ENCODE results near the gene NTN1.
A peak's percentile ranks its signal among the peaks of the same experiment; 100 is the strongest.

Gene NTN1

GRCh38 chr17:9232591-9233270 lies 211.4 kb downstream of the NTN1 start:
- H3K36me3 ChIP-seq (ENCODE audit: control insufficient read depth, insufficient read depth, low read length) = no peaks in the 10 kb centered on the region
- H3K4me1 ChIP-seq (ENCODE audit: control insufficient read depth, insufficient read depth, low read length) = no peaks in the 10 kb centered on the region
- no peak overlapping the region for H3K9ac ChIP-seq (ENCODE audit: low read length)
- no peaks in the 10 kb centered on the region for H3K9me3 ChIP-seq (ENCODE audit: control insufficient read depth, low read length)
- H3K27me3 ChIP-seq (ENCODE audit: control insufficient read depth, insufficient read depth, low read length) = peaks cover 5% of the 10 kb centered on the region
- H3K4me3 ChIP-seq (ENCODE audit: low read length) = no peak overlapping the region

- no peaks in the 10 kb centered on the region for H3K36me3 ChIP-seq (ENCODE audit: control insufficient read depth, insufficient read depth, low read length)
- H3K4me1 ChIP-seq (ENCODE audit: control insufficient read depth, insufficient read depth, low read length) = no peaks in the 10 kb centered on the region
- H3K9ac ChIP-seq (ENCODE audit: low read length) = no peak overlapping the region
- no peak overlapping the region for H3K4me3 ChIP-seq (ENCODE audit: low read length)
- peaks cover 5% of the 10 kb centered on the region for H3K27me3 ChIP-seq (ENCODE audit: control insufficient read depth, insufficient read depth, low read length)
- no peaks in the 10 kb centered on the region for H3K9me3 ChIP-seq (ENCODE audit: control insufficient read depth, low read length)
These were observed 211.9 kb downstream of the NTN1 start for GRCh38 chr17:9233271-9233599.

- peaks cover 5% of the 10 kb centered on the region for H3K27me3 ChIP-seq (ENCODE audit: control insufficient read depth, insufficient read depth, low read length)
These were observed 212.5 kb downstream of the NTN1 start for GRCh38 chr17:9233761-9234160.

GRCh38 chr17:9234389-9234945 lies 213.2 kb downstream of the NTN1 start:
- Histone ChIP-seq H3K36me3 (ENCODE audit: control insufficient read depth, insufficient read depth, low read length) (no peaks in the 10 kb centered on the region), H3K4me1 (ENCODE audit: control insufficient read depth, insufficient read depth, low read length) (peaks cover 8% of the 10 kb centered on the region), H3K9me3 (ENCODE audit: control insufficient read depth, low read length) (no peaks in the 10 kb centered on the region), H3K4me3 (ENCODE audit: low read length) (no peak overlapping the region), H3K27me3 (ENCODE audit: control insufficient read depth, insufficient read depth, low read length) (peaks cover 5% of the 10 kb centered on the region), H3K9ac (ENCODE audit: low read length) (no peak overlapping the region)

More at GRCh38 chr17:9233761-9234160, 212.5 kb downstream of the NTN1 start:
- Histone ChIP-seq H3K9me3 (ENCODE audit: control insufficient read depth, low read length) (no peaks in the 10 kb centered on the region), H3K4me1 (ENCODE audit: control insufficient read depth, insufficient read depth, low read length) (peaks cover 1% of the 10 kb centered on the region), H3K9ac (ENCODE audit: low read length) (no peak overlapping the region), H3K36me3 (ENCODE audit: control insufficient read depth, insufficient read depth, low read length) (no peaks in the 10 kb centered on the region), H3K4me3 (ENCODE audit: low read length) (no peak overlapping the region)

DNA sequence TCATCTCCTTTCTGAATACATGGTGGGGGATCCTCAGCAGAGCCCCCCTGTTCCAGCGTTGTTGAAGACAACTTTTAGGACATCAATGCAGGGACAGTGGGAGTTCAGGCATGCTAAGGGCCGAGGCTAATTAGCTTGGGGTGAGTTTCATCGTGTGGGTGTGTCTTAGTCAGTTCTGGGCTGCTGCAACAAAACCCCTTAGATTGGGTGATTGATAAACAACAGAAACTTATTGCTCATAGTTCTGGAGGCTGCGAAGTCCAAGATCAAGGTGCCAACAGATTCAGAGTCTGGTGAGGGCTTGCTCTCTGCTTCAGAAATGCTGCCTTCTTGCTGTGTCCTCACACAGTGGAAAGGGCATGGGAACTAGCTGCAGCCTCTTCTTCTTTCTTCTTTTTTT lies 214.0 kb downstream of the NTN1 start:
- H3K4me3 ChIP-seq (ENCODE audit: low read length) = no peak overlapping the region

DNA sequence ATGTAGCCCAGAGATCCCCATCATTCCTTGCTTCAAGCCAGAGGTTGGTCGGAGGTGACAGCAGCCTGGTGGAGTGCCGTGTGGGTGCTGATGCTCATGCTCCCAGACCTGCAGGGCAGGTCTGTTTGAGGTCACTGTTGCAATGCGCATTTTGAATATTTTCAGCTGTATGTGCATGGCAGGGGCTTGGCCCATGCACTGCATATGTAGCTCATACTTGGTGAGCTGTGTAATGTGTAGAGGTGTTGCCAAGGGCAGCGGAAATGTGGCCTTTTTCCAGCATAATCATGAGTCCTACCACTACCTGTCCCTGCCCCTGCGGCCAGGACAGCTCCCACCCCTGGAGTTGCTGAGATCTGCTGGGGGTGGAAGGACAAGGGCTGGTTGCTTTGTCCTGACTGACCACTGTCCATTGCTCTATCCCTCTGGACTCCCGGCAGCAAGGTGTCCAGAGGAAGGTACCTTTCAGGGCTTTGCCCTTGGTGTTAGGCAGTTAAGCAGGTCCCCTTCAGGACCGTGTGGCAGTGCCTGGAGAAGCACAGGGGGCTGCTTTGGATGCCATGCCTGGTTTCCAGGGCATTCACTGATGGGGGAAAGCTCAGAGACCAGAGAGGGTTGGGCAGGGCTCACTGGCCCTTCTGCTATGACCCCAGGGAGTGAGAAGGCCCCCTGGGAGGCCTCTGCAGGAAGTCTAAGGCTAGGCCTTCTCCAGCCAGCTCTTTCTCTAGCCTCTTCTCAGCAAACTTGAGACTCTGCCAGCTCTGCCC lies 215.2 kb downstream of the NTN1 start:
- H3K9ac ChIP-seq (ENCODE audit: low read length) = no peak overlapping the region
- peaks cover 5% of the 10 kb centered on the region for H3K27me3 ChIP-seq (ENCODE audit: control insufficient read depth, insufficient read depth, low read length)
- H3K4me1 ChIP-seq (ENCODE audit: control insufficient read depth, insufficient read depth, low read length) = peaks cover 22% of the 10 kb centered on the region
- H3K4me3 ChIP-seq (ENCODE audit: low read length) = no peak overlapping the region
- H3K9me3 ChIP-seq (ENCODE audit: control insufficient read depth, low read length) = no peaks in the 10 kb centered on the region
- H3K36me3 ChIP-seq (ENCODE audit: control insufficient read depth, insufficient read depth, low read length) = no peaks in the 10 kb centered on the region

More for the DNA sequence above, 214.0 kb downstream of the NTN1 start:
- no peak overlapping the region for H3K9ac ChIP-seq (ENCODE audit: low read length)
- no peaks in the 10 kb centered on the region for H3K9me3 ChIP-seq (ENCODE audit: control insufficient read depth, low read length)
- H3K27me3 ChIP-seq (ENCODE audit: control insufficient read depth, insufficient read depth, low read length) = peaks cover 5% of the 10 kb centered on the region
- no peaks in the 10 kb centered on the region for H3K36me3 ChIP-seq (ENCODE audit: control insufficient read depth, insufficient read depth, low read length)
- H3K4me1 ChIP-seq (ENCODE audit: control insufficient read depth, insufficient read depth, low read length) = peaks cover 13% of the 10 kb centered on the region

GRCh38 chr17:9237053-9237410 lies 215.7 kb downstream of the NTN1 start:
- no peaks in the 10 kb centered on the region for H3K9me3 ChIP-seq (ENCODE audit: control insufficient read depth, low read length)
- no peaks in the 10 kb centered on the region for H3K36me3 ChIP-seq (ENCODE audit: control insufficient read depth, insufficient read depth, low read length)
- H3K27me3 ChIP-seq (ENCODE audit: control insufficient read depth, insufficient read depth, low read length) = peaks cover 5% of the 10 kb centered on the region
- H3K4me1 ChIP-seq (ENCODE audit: control insufficient read depth, insufficient read depth, low read length) = peaks cover 23% of the 10 kb centered on the region
- no peak overlapping the region for H3K9ac ChIP-seq (ENCODE audit: low read length)
- no peak overlapping the region for H3K4me3 ChIP-seq (ENCODE audit: low read length)

- H3K4me1 ChIP-seq (ENCODE audit: control insufficient read depth, insufficient read depth, low read length) = peaks cover 28% of the 10 kb centered on the region
- peaks cover 5% of the 10 kb centered on the region for H3K27me3 ChIP-seq (ENCODE audit: control insufficient read depth, insufficient read depth, low read length)
- H3K9ac ChIP-seq (ENCODE audit: low read length) = no peak overlapping the region
- H3K36me3 ChIP-seq (ENCODE audit: control insufficient read depth, insufficient read depth, low read length) = no peaks in the 10 kb centered on the region
- no peaks in the 10 kb centered on the region for H3K9me3 ChIP-seq (ENCODE audit: control insufficient read depth, low read length)
- no peak overlapping the region for H3K4me3 ChIP-seq (ENCODE audit: low read length)
These were observed 216.5 kb downstream of the NTN1 start for GRCh38 chr17:9237661-9238301.

DNA sequence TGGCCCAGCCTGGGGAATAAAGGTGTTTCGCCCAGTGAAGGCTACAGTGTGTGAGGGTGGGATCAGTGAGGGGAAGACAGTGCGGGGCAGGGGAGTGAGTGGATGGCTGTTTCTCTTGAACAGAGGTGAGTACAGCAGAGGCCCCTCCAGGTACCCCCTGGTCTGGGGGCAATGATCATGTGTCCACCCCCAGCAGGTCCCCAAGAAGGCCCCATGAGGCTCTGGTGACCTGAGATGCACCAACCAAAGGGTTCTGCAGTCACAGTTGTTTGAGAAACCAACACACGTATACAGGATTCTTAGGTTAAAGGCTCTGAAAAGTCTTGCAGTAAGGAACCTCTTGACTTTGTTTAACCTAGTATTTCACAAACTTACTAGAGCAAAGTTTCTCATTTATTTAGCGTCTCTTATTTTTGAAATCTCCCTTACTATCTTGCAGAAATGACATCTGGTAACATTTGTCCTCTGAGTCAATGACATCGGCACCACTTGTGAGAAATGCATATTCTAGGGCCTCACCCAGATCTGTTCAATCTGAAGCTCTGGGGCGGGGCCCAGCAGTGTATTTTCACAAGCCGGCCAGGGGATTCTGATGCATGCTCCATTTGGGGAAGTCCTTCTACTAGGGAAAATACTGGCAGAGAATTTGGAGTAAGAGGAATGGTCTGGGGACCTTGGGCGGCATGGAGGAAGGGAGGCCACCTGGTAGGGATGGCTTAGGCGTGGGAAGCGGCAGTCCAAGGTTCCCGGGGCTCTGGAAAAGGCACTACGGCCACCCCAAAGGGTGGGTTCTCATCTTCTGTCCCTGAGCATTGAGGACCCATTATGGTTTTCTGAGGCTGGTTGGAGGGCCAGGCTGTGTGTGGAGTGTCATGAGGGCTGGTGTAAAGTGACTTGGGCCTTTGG lies 217.3 kb downstream of the NTN1 start:
- H3K9ac ChIP-seq (ENCODE audit: low read length) = no peak overlapping the region
- peaks cover 28% of the 10 kb centered on the region for H3K4me1 ChIP-seq (ENCODE audit: control insufficient read depth, insufficient read depth, low read length)
- no peaks in the 10 kb centered on the region for H3K9me3 ChIP-seq (ENCODE audit: control insufficient read depth, low read length)
- H3K27me3 ChIP-seq (ENCODE audit: control insufficient read depth, insufficient read depth, low read length) = no peaks in the 10 kb centered on the region
- H3K36me3 ChIP-seq (ENCODE audit: control insufficient read depth, insufficient read depth, low read length) = no peaks in the 10 kb centered on the region
- H3K4me3 ChIP-seq (ENCODE audit: low read length) = no peak overlapping the region

DNA sequence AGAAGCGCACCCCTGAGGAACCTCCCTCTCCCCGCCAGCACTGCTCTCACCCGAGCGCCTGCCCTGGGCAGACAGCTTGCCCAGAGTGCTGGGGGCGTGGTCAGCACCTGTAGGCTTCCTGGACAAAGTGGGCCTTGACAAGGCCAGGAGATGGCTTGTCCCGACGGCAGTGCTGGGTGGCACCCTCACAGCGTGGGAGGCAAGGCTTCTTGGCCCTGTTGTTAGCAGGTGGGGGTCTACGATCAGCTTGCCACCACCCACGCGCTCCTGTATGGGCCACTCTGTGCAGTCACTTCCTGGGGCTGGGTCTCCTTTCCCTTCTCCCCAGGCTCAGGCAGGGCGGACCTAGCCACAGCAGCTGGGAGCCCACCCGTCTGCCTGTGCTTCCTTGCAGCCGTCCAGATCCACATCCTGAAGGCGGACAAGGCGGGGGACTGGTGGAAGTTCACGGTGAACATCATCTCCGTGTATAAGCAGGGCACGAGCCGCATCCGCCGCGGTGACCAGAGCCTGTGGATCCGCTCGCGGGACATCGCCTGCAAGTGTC lies 218.0 kb downstream of the NTN1 start:
- no peaks in the 10 kb centered on the region for H3K36me3 ChIP-seq (ENCODE audit: control insufficient read depth, insufficient read depth, low read length)
- no peaks in the 10 kb centered on the region for H3K9me3 ChIP-seq (ENCODE audit: control insufficient read depth, low read length)
- no peaks in the 10 kb centered on the region for H3K27me3 ChIP-seq (ENCODE audit: control insufficient read depth, insufficient read depth, low read length)
- peaks cover 33% of the 10 kb centered on the region for H3K4me1 ChIP-seq (ENCODE audit: control insufficient read depth, insufficient read depth, low read length)
- peak overlapping the region; percentile 9 for H3K4me3 ChIP-seq (ENCODE audit: low read length)
- H3K9ac ChIP-seq (ENCODE audit: low read length) = peak overlapping the region; percentile 56

Measured in mucosa of stomach (tissue), 1 donor.